GM12878 (cell line): Measurements from ENCODE around the gene SLC38A7. TPM values are rescaled to one million over a fixed set of nuclear protein-coding genes. Genes with fewer than 3 reads are reported as not detected.
A peak's percentile ranks its signal among the peaks of the same experiment; 100 is the strongest.

ENCODE experiments used
- ATAC-seq: fragments of 200-7000 bp; cut with Tn5 transposase; 3 replicates; pipeline ENCODE4 v1.9.1; 2020; ENCODE audit warnings: mild to moderate bottlenecking, moderate library complexity
- BruUV-seq: library from RNA; stranded (reverse); fragments of 400-500 nt; replicated peaks from 2 replicates; lab custom pipeline; 2021; lab: Mats Ljungman, UMichigan
- CTCF ChIA-PET: fragments of 300-600 bp; sonication (Branson Sonifier 250); formaldehyde crosslinking; extraction: SDS; loops from one replicate; lab custom pipeline; 2021; ENCODE audit warnings: inconsistent platforms; lab: Yijun Ruan, JAX
- POLR2A ChIA-PET: fragments of 350-600 bp; formaldehyde crosslinking; extraction: SDS; loops from one replicate; lab custom pipeline; 2021; ENCODE audit warnings: inconsistent platforms; lab: Charles Lee
- RAD21 ChIA-PET: fragments of 300-600 bp; sonication (Branson Sonifier 250); formaldehyde crosslinking; loops from one replicate; lab custom pipeline; 2023; ENCODE audit warnings: antibody characterized with exemption; ENCODE audit not compliant: unreplicated experiment; lab: Charles Lee
- SMC1A ChIA-PET: fragments of 300-600 bp; sonication (Branson Sonifier 250); formaldehyde crosslinking; loops from one replicate; lab custom pipeline; 2023; ENCODE audit not compliant: unreplicated experiment, uncharacterized antibody; lab: Charles Lee
- DNase-seq: peaks from one replicate; pipeline ENCODE4 v3.0.0-alpha.2; 2011; ENCODE audit warnings: low read depth, low spot score
- FAIRE-seq: peaks from 3 replicates; lab custom pipeline; 2011; peaks lifted over from hg19 to GRCh38; lab: Jason Lieb, UNC
- H2AFZ ChIP-seq: 2 replicates; pipeline ENCODE4 v1.6.0; 2011; ENCODE audit warnings: low read depth, low read length, control low read depth; ENCODE audit not compliant: control insufficient read depth
- H3K27ac ChIP-seq: 2 replicates; pipeline ENCODE4 v1.5.1; 2011; ENCODE audit warnings: control low read depth; ENCODE audit not compliant: control insufficient read depth, insufficient read depth
- H3K27me3 ChIP-seq, 2 experiments: replicated peaks in 1 of 2; 2 replicates each; pipeline versions ENCODE4 v1.6.0 to v1.6.1; 2011; ENCODE audit warnings: low read length in 1 of 2; ENCODE audit not compliant: control insufficient read depth in 2 of 2, insufficient read depth in 2 of 2
- H3K36me3 ChIP-seq, 2 experiments: 2 replicates each; pipeline ENCODE4 v1.5.1; 2011; ENCODE audit warnings: low read length in 1 of 2; ENCODE audit not compliant: control insufficient read depth in 2 of 2, insufficient read depth in 2 of 2
- H3K4me1 ChIP-seq: 2 replicates; pipeline ENCODE4 v1.6.1; 2011; ENCODE audit warnings: mild to moderate bottlenecking, low read length, moderate library complexity, mixed read lengths; ENCODE audit not compliant: control insufficient read depth, insufficient read depth
- H3K4me2 ChIP-seq: 2 replicates; pipeline ENCODE4 v1.6.0; 2011; ENCODE audit warnings: control low read depth; ENCODE audit not compliant: control insufficient read depth, insufficient read depth
- H3K4me3 ChIP-seq: fragments of 200-600 bp; sonication (generic); 2 replicates; pipeline ENCODE4 v1.5.1; 2016
- H3K79me2 ChIP-seq: 2 replicates; pipeline ENCODE4 v1.6.0; 2011; ENCODE audit warnings: low read length; ENCODE audit not compliant: control insufficient read depth, insufficient read depth
- H3K9ac ChIP-seq: 2 replicates; pipeline ENCODE4 v1.8.0; 2011; ENCODE audit warnings: low read length, control low read depth, mixed read lengths; ENCODE audit not compliant: control insufficient read depth, insufficient read depth
- H3K9me3 ChIP-seq: replicated peaks from 3 replicates; pipeline ENCODE4 v1.5.1; 2011; ENCODE audit warnings: mild to moderate bottlenecking, low read length; ENCODE audit not compliant: control insufficient read depth, insufficient read depth
- H4K20me1 ChIP-seq: 2 replicates; pipeline ENCODE4 v1.6.0; 2011; ENCODE audit not compliant: control insufficient read depth, insufficient read depth
- BCL3 ChIP-seq: IDR thresholded peaks from 2 replicates; pipeline ENCODE4 v1.6.1; 2011; ENCODE audit warnings: borderline replicate concordance, low read depth, mild to moderate bottlenecking, moderate library complexity, low read length; ENCODE audit not compliant: insufficient read depth, poor library complexity, severe bottlenecking
- CTCF ChIP-seq, 3 experiments: IDR thresholded peaks in 2 of 3; conservative IDR thresholded peaks in 1 of 3; 2 replicates each; pipeline ENCODE4 v1.5.1; 2011; ENCODE audit warnings: low read depth in 3 of 3, low read length in 3 of 3, mild to moderate bottlenecking in 3 of 3, control low read depth in 2 of 3, moderate library complexity in 2 of 3, inconsistent platforms in 1 of 3, mixed read lengths in 1 of 3; ENCODE audit not compliant: control insufficient read depth in 2 of 3, insufficient read depth in 1 of 3; ENCODE audit errors: extremely low read depth in 1 of 3
- E4F1 ChIP-seq: fragments of 450-650 bp; IDR thresholded peaks from 2 replicates; pipeline ENCODE4 v1.6.1; 2018; ENCODE audit warnings: borderline replicate concordance, mild to moderate bottlenecking; ENCODE audit not compliant: partially characterized antibody
- EED ChIP-seq: sonication (generic); IDR thresholded peaks from 2 replicates; pipeline ENCODE4 v1.6.1; 2016; ENCODE audit warnings: antibody characterized with exemption, low read depth
- EP300 ChIP-seq, 2 experiments: fragments of 150-350 bp in 1 of 2; IDR thresholded peaks; 2 replicates each; pipeline ENCODE4 v1.6.1; 2011 to 2012; ENCODE audit warnings: low read depth in 2 of 2, low read length in 2 of 2, borderline replicate concordance in 1 of 2, improper control_type of control experiment in 1 of 2, inconsistent platforms in 1 of 2; ENCODE audit not compliant: control insufficient read depth in 1 of 2
- FOS ChIP-seq: IDR thresholded peaks from 3 replicates; pipeline ENCODE4 v1.6.1; 2011; ENCODE audit warnings: borderline replicate concordance; ENCODE audit not compliant: insufficient read length; ENCODE audit errors: extremely low read depth
- MEF2A ChIP-seq: IDR thresholded peaks from 2 replicates; pipeline ENCODE4 v1.6.1; 2011; ENCODE audit warnings: low read depth, mild to moderate bottlenecking, low read length, moderate library complexity; ENCODE audit not compliant: insufficient read depth
- MYC ChIP-seq: IDR thresholded peaks from 2 replicates; pipeline ENCODE4 v1.6.1; 2011; ENCODE audit warnings: mild to moderate bottlenecking, low read length, moderate library complexity, inconsistent platforms; ENCODE audit not compliant: insufficient read depth, insufficient replicate concordance, insufficient read length, severe bottlenecking
- POLR2AphosphoS5 ChIP-seq: IDR thresholded peaks from 2 replicates; pipeline ENCODE4 v1.6.1; 2011; ENCODE audit warnings: mild to moderate bottlenecking, low read length, inconsistent platforms
- SIN3A ChIP-seq: IDR thresholded peaks from 2 replicates; pipeline ENCODE4 v1.6.1; 2012; ENCODE audit warnings: low read depth, low read length, improper control_type of control experiment
- SMC3 ChIP-seq: IDR thresholded peaks from 2 replicates; pipeline ENCODE4 v1.6.1; 2011; ENCODE audit warnings: low read length, improper control_type of control experiment, borderline replicate concordance
- SREBF1 ChIP-seq: IDR thresholded peaks from 2 replicates; pipeline ENCODE4 v1.6.1; 2012; ENCODE audit warnings: mild to moderate bottlenecking, low read length
- TBL1XR1 ChIP-seq: IDR thresholded peaks from 2 replicates; pipeline ENCODE4 v1.6.1; 2012; ENCODE audit warnings: low read depth, low read length, improper control_type of control experiment
- ZSCAN29 ChIP-seq: fragments of 450-650 bp; IDR thresholded peaks from 2 replicates; pipeline ENCODE4 v1.6.1; 2017; ENCODE audit warnings: mild to moderate bottlenecking, moderate library complexity
- WGBS: methylation state at CpG from one replicate; pipeline ENCODE4 v1.1.6; 2016; ENCODE audit warnings: low lambda C conversion rate; ENCODE audit not compliant: insufficient replicate concordance, insufficient coverage; ENCODE audit errors: missing lambda C conversion rate; 5-methylcytosine and 5-hydroxymethylcytosine counted together
- in situ Hi-C: fragments of 300-500 bp; cut with MboI; formaldehyde crosslinking; loops from 9 replicates; pipeline ENCODE4 v1.14.3; 2018; ENCODE audit warnings: mixed read lengths
- intact Hi-C: fragments of 100-400 bp; cut with micrococcal nuclease; formaldehyde crosslinking; loops from one replicate; pipeline ENCODE4 v1.14.2; 2022; ENCODE audit not compliant: unreplicated experiment
- polyA plus RNA-seq, 11 experiments: library from polyadenylated mRNA; depleted of rRNA in 4 of 11; unstranded in 6 of 11; stranded (reverse) in 5 of 11; fragments of >200 nt; fragmentation: Nextera tagmentation in 4 of 11; fragmentation: Illumina TruSeq in 1 of 11; extraction: Ambion mirVana in 4 of 11; extraction: Trizol in 1 of 11; gene quantifications; 1 replicate in 1 of 11; 2 replicates in 10 of 11; pipeline versions ENCODE4 v1.2.1 to v1.2.3, GENCODE V29; 2011 to 2016; ENCODE audit warnings: inconsistent platforms in 2 of 11, missing spikeins in 2 of 11, low read depth in 1 of 11
- total RNA-seq, 4 experiments: library from RNA; depleted of rRNA in 3 of 4; stranded (reverse); fragments of >200 nt in 3 of 4; fragmentation: Illumina TruSeq in 1 of 4; extraction: Trizol in 1 of 4; gene quantifications; 2 replicates each; pipeline versions ENCODE4 v1.2.1 to v1.2.3, GENCODE V29; 2013 to 2021

Gene SLC38A7
- total and polyA plus RNA-seq, 10 of the 15 experiments (the other 5 are each of a cell fraction or from before 2014, with no cell fraction given): 1.4 to 7.8 (median 4.7) TPM

- TF ChIP-seq CTCF (IDR thresholded peaks at IDR 0.05 in 2 of 3, conservative IDR thresholded peaks at IDR 0.05 in 1 of 3; ENCODE audit: control insufficient read depth in 2 of 3, extremely low read depth in 1 of 3, insufficient read depth in 1 of 3, low read depth in 3 of 3, low read length in 3 of 3): peak; percentile 18 to 44 (median 43); a peak in 2 of 6 replicates
- peak; percentile 26; the same call in 1 of the 2 replicates for TF ChIP-seq SMC3
- TF ChIP-seq SREBF1: no peak
Measured at GRCh38 chr16:58678716-58679115, 5.9 kb downstream of the SLC38A7 start (continued).

GRCh38 chr16:58678269-58678668 is 6.3 kb downstream of the SLC38A7 start:
- ChIA-PET POLR2A (no interaction called here), RAD21 (interaction anchor here (1.3 to 1.6 kb wide), 2 partner anchors 74 to 78 kb away, joined by 3 to 16 read pairs; no protein-coding TSS in a partner anchor), SMC1A (interaction anchor here (1.7 to 2.2 kb wide), 2 partner anchors 17 to 78 kb away, joined by 3 to 9 read pairs; no protein-coding TSS in a partner anchor), CTCF (interaction anchor here (0.6 to 1.8 kb wide), 5 partner anchors 9 to 1636 kb away, joined by 3 to 26 read pairs (median 3); no protein-coding TSS in a partner anchor)
- H3K9me3 ChIP-seq: no peaks in the 10 kb centered on the region
- WGBS: 100% methylated on average over 4 of the region's 4 CpGs
- H3K4me2 ChIP-seq: no peak overlapping the region
- ATAC-seq (no peak), FAIRE-seq (no peak), DNase-seq (no peak)
- in situ Hi-C loops: no loop called here
- intact Hi-C loops: loop anchor here (1.0 kb wide), 1 partner anchor 78 kb away; no protein-coding TSS in a partner anchor
- H3K27ac ChIP-seq: no peak overlapping the region
- H2AFZ ChIP-seq: no peak overlapping the region
- H4K20me1 ChIP-seq: no peaks in the 10 kb centered on the region
- H3K79me2 ChIP-seq: no peaks in the 10 kb centered on the region
- no peak overlapping the region for H3K4me3 ChIP-seq
- no TSS peak for BruUV-seq
- H3K36me3 ChIP-seq: no peaks in the 10 kb centered on the region; a peak in 1 of 4 replicates
- H3K9ac ChIP-seq: no peak overlapping the region
- H3K27me3 ChIP-seq: no peaks in the 10 kb centered on the region
- no peaks in the 10 kb centered on the region for H3K4me1 ChIP-seq
- no peak for TF ChIP-seq BCL3
- TF ChIP-seq POLR2AphosphoS5: no peak
- no peak for TF ChIP-seq ZSCAN29
- TF ChIP-seq SIN3A: no peak
- TF ChIP-seq E4F1: no peak
- TF ChIP-seq EP300 (IDR thresholded peaks at IDR 0.05; ENCODE audit: borderline replicate concordance in 1 of 2, control insufficient read depth in 1 of 2, low read depth in 2 of 2, low read length in 2 of 2): no peak
- no peak for TF ChIP-seq EED
- TF ChIP-seq MEF2A: no peak
- TF ChIP-seq MYC: no peak
- no peak for TF ChIP-seq FOS
- no peak for TF ChIP-seq TBL1XR1
